NK-92 (cell line): ENCODE measurements around the gene BRAP.
"Not testable (repeated sequence)": the region's sequence is repeated elsewhere in the genome, so short reads cannot be mapped to it uniquely, and the experiment has no call there.

Experiments used
- DNase-seq: peaks from one replicate; lab custom pipeline; 2025; ENCODE audit not compliant: unreplicated experiment; lab: John Stamatoyannopoulos, UW

The BRAP gene

DNA sequence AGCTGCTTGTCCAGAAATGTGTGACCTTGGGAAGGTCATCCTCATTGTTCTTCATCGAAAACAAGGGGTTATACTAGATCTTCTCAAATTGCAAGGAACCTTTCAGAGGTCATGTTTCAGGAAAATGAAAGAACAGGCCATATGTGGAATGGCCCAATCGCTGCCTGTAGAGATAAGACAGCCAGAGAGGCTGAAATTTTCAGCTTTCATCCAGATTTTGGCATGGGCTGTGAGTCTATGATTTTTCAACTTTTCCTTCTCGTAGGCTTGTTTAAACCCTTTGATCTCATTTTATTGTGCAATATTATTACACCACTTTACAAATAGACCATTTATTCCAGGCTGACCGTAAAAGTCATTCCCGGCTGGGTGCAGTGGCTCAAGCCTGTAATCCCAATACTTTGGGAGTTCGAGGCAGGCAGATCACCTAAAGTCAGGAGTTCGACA is 69.6 kb downstream of the BRAP start:
- no peak for DNase-seq

DNA sequence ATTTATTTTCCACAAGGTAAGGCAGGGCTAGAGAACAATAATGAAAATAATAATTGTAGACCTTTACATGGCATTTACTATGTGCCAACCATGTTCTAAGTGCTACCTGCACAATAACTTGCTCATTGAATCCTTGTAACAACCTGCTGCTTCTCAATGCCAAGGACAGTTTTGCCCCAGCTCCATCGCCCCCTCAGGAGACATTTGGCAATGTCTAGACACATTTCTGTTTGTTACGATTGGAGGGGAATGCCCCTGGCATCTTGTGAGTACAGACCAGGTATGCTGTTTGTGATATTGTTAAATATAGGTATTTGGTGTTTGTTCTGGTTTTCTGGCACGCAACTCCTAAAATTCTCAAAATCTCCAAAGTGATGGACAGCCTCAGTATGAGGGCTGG is 78.5 kb downstream of the BRAP start:
- no peak for DNase-seq

DNA sequence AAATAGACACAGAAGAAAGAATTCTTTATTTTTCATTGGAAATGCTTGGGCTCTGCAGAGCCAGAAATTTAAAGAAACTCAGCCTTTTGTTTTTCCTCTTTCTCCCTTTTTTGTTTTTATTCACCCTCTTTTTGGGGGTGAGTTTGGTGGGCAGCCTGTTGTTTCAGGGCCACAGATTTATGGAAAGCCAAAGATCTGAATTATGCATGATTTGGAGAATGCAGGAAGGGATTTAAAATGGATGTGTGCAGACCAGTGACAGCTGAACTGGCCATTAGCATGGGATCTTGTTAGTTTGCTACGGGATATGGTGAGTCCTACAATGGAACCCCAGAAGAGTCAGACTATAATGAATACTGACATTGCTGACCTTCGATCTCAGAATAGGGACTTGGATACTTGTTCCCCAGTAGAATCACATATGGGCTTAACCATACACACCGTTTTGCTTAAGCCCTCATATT is 79.0 kb downstream of the BRAP start:
- DNase-seq, result no peak

GRCh38 chr12:111605911-111606766 is 79.6 kb downstream of the BRAP start:
- no peak for DNase-seq

- DNase-seq, result not testable (repeated sequence)
Measured at GRCh38 chr12:111602857-111603256, 82.9 kb downstream of the BRAP start.

DNA sequence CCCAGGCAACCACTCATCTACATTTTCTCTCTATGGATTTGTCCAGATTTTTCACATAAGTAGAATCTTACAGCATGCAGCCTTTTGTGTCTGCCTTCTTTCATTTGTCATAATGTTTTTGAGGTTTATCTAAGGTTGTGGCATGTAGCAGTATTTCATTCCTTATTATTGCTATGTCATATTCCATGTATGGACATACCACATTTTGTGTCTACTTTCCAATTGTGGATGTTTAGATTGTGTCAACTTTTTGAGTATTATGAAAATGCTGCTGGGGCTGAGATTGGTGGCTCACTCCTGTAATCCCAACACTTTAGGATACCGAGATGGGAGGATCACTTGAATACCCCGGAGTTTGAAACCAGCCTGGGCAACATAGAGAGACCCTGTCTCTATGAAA is 83.4 kb downstream of the BRAP start:
- no peak for DNase-seq

GRCh38 chr12:111600986-111601385 is 84.8 kb downstream of the BRAP start:
- not testable (repeated sequence) for DNase-seq

DNA sequence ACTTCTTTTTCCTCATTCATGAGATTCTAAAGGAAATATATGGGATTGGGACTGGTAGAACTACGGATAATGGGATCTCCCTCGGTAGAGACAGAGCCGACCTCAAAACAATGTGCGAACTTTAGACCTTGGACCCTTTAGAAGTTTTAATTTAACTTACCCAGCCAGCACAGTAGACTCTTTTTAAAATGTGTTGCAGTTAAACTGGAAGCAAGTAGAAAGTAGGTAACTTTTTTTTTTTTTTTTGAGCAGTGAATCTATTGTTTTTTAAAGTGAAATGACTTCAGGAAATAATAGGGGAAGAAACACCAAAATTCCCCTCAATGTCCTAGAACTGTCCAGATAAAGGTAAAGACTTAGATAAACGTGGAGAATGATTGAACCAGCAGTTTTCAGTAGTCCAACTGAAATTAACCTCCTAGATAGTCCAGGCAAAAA is 85.5 kb downstream of the BRAP start:
- no peak for DNase-seq

DNA sequence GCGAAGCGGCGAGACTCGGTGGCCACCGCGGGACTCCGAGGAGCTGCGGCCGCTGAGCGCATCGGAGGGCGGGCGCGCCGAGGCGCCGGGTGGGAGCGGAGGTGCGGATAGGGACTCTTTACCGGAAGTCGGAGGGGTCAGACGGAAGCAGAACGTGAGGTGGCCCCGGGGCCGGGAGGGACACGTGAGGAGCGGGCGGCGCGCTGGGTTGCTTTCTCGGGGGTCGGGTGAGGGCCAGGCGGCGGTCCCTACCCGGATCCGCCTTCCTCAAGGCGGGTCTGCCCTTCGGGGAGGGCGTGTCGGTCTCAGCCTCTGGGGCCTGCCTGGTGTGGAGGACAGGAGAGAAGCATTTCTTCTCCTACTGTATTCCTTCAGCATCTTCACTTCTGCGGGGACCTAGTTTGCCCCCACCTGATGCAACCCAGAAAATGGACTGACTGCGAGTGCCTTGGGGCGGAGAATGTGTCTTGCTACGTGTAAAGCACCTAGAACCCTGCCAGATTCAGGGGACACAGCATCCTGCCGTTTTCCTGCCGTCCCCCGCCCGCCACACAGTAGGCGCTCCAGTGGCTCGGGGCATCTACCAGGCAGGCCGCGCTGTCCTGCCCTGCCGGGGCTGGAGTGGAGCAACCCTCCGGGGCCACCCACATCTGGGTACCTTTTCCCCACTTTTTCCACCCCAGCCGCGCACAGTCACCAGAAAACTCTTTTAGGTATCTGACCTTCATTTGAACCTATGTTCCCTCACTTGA is 86.1 kb downstream of the BRAP start:
- DNase-seq, result peak; percentile 6

DNA sequence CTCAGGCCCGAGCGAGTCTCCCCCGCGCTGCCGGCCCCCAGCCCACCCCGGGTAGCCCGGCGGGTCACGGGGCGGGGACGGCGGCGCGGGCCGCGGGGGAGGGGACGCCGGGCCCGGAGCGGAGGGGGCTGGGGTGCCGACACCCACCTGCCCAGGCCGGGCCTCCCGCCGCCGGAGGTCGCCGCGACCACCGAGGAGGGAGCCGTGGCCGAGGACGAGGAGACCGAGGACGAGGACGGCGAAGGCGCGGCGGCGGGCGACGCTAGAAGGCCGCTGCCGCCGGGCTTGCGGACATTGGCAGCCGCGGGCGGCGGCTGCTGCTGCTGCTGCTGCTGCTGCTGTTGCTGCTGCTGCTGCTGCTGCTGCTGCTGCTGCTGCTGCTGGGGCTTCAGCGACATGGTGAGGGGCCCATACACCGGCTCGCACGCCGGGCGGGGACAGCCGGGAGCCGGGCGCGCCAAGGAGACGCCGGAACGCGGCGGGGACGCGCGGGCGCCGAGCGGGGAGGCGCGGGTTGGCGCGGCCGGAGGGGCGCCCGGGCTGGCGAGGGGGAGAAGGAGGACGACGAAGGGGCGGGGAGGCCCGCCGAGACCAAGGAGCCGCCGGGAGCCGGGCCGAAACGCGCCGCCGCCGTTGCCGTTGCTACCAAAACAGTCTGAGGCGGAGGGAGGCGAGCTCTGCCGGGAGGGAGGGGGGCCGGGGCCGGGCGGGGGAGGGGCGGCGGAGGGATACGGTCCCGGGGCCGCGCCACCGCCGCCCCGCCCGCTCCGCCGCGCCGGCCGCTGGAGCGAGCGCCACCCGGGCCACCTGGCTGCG is 86.9 kb downstream of the BRAP start, which contains the start of gene ATXN2:
Gene ATXN2, minus strand, starts transcription at position 679 of the 816 bp plus-strand sequence. Its CDS starts 281 bp downstream, at position 398.
- peak; percentile 5 for DNase-seq

DNA sequence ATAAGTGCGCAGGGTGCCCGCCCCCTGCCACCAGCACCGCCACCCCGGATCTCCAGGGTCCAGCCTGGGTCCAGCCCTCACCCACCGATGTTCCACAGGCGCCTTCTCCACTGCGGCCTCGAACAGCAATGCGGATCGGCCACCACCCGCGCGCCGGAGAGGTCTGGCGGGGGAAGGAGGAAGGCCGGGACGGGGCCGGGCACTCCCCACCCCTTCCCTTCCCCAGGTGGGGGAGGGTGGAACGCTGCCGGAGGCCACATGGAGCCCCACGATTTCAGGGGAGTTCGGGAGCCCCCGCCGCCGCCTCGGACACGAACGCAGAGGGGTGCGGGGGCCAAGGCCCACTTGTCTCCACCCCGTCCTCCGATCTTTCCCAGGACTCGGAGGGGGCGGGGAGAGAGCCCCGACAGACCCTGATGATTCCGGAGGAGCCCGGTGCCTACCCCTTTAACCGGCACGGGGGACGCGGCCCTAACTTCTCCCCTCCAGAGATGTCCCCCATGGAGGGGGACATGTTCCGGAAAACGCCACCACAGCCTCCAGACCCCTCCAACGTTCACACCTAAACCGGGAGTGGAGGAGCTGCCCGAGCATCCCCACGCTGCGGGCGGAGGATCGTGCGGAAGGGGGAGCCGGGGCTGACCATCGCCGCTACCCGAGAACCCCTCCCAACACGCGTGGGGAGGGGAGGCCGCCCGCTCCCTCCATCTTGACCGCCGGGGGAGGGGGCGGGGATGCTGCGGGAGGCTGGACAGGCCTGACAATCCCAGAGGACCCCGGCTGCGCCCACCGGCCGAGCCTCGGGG is 87.7 kb downstream of the BRAP start:
- DNase-seq, result no peak

DNA sequence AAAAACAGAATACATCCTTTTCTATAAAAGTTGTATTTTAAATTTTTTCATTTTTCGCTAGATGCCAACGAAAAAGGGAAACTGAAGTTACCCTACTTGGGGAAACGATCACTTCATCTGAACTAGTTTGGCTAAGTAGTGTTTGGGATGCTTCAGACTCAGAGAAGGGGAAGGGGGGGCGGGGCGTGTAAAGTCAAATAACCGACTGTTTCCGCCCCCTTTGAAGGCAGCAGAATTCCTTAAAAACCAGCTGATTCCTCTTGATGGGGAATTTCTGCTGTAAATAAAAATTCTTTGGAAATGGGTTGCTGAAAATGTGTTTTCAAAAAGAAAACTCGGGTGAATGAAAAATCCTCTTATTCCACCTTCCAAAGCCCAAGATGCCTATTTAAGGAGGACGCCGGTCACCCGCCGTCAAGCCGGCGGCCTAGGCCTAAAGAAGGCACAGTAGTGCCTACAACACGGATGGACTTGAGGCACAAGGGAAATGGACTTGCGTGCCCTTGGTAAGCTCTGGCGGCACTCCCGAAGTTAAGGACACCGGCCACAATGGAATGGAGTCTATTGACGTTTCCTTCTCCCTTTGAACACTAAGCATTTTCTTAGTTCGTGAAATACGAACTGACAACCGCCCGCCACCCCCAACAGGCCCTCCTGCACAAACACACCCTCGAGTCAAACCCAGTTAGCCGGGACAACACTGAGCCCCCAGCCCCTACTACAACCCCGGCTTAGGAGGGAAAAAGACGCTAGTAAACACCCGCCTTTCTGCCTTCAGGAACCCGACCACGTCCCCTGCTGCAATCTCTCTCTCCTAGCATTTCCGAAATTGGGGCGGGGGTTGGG is 88.5 kb downstream of the BRAP start:
- DNase-seq, result no peak

DNA sequence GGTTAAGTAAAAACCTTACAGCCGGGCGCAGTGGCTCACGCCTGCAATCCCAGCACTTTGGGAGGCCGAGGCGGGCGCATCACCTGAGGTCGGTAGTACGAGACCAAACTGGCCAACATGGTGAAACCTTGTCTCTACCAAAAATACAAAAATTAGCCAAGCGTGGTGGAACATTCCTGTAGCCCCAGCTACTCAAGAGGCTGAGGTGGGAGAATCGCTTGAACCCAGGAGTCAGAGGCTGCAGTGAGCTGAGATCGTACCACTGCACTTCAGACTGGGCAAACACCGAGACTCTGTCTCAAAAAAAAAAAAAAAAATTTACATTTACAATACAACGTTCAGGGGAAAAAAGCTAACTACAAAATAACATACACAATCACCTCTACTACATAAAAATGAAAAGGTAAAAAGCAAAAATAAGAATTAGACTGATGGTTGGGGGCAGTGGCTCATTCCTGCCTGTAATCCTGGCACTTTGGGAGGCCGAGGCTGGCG is 90.4 kb downstream of the BRAP start:
- DNase-seq, result not testable (repeated sequence)
